IMR-90 (cell line): ENCODE results near the gene TMCC3. TPM values are rescaled to one million over a fixed set of nuclear protein-coding genes. Genes with fewer than 3 reads are reported as not detected.

ENCODE experiments used
- ATAC-seq: fragments of 200-7000 bp; cut with Tn5 transposase; 2 replicates; pipeline ENCODE4 v1.9.1; 2020; ENCODE audit warnings: low read depth, mild to moderate bottlenecking, moderate library complexity
- BruUV-seq: library from RNA; stranded (reverse); fragments of 400-500 nt; replicated peaks from 2 replicates; lab custom pipeline; 2021; lab: Mats Ljungman, UMichigan
- CTCF ChIA-PET: fragments of 300-600 bp; formaldehyde crosslinking; extraction: SDS; loops from one replicate; lab custom pipeline; 2021; ENCODE audit warnings: antibody characterized with exemption; lab: Yijun Ruan, JAX
- POLR2A ChIA-PET: fragments of 300-600 bp; sonication (Branson Sonifier 250); formaldehyde crosslinking; loops from one replicate; lab custom pipeline; 2022; ENCODE audit warnings: antibody characterized with exemption; ENCODE audit not compliant: unreplicated experiment; lab: Charles Lee
- DNase-seq: peaks from one replicate; pipeline ENCODE4 v3.0.0; 2013
- H2AFZ ChIP-seq: replicated peaks from 2 replicates; pipeline ENCODE3; 2013; ENCODE audit warnings: low read length, mild to moderate bottlenecking; ENCODE audit not compliant: poor library complexity
- H2AK5ac ChIP-seq: 2 replicates; pipeline ENCODE4 v1.6.1; 2013; ENCODE audit warnings: low read depth, low read length, inconsistent platforms
- H2AK9ac ChIP-seq: replicated peaks from 2 replicates; pipeline ENCODE3; 2013; ENCODE audit warnings: mild to moderate bottlenecking, low read depth, low read length, moderate library complexity; ENCODE audit not compliant: poor library complexity
- H2BK120ac ChIP-seq: 2 replicates; pipeline ENCODE4 v1.6.1; 2013; ENCODE audit warnings: low read depth, low read length, inconsistent platforms
- H2BK15ac ChIP-seq: 3 replicates; pipeline ENCODE4 v1.6.1; 2013; ENCODE audit warnings: low read depth, low read length, inconsistent platforms
- H2BK20ac ChIP-seq: 2 replicates; pipeline ENCODE4 v1.6.1; 2013; ENCODE audit warnings: low read depth, mild to moderate bottlenecking, inconsistent platforms, low read length, moderate library complexity
- H2BK5ac ChIP-seq: 2 replicates; pipeline ENCODE4 v1.6.1; 2013; ENCODE audit warnings: mild to moderate bottlenecking, low read depth, low read length, inconsistent platforms; ENCODE audit not compliant: poor library complexity, severe bottlenecking
- H3K14ac ChIP-seq: replicated peaks from 2 replicates; pipeline ENCODE4 v1.6.1; 2013; ENCODE audit warnings: low read depth, low read length, inconsistent platforms
- H3K18ac ChIP-seq: 2 replicates; pipeline ENCODE4 v1.6.1; 2013; ENCODE audit warnings: low read depth, low read length, control low read depth
- H3K23ac ChIP-seq: 2 replicates; pipeline ENCODE4 v1.6.1; 2013; ENCODE audit warnings: low read depth, low read length, inconsistent platforms
- H3K27ac ChIP-seq: 2 replicates; pipeline ENCODE4 v1.5.1; 2013; ENCODE audit warnings: mild to moderate bottlenecking, control low read depth, low read length; ENCODE audit not compliant: insufficient read depth
- H3K27me3 ChIP-seq: 2 replicates; pipeline ENCODE4 v1.6.1; 2013; ENCODE audit warnings: low read length; ENCODE audit not compliant: control insufficient read depth, insufficient read depth
- H3K36me3 ChIP-seq: 2 replicates; pipeline ENCODE4 v1.6.1; 2013; ENCODE audit warnings: low read length, mixed read lengths; ENCODE audit not compliant: control insufficient read depth, insufficient read depth
- H3K4ac ChIP-seq: 2 replicates; pipeline ENCODE4 v1.6.1; 2013; ENCODE audit warnings: low read depth, low read length, inconsistent platforms
- H3K4me1 ChIP-seq: 2 replicates; pipeline ENCODE4 v1.6.1; 2013; ENCODE audit warnings: low read length, mixed read lengths; ENCODE audit not compliant: control insufficient read depth, insufficient read depth
- H3K4me2 ChIP-seq: 2 replicates; pipeline ENCODE4 v1.6.1; 2013; ENCODE audit warnings: low read depth, mild to moderate bottlenecking, control low read depth, low read length, moderate library complexity
- H3K4me3 ChIP-seq: 2 replicates; pipeline ENCODE4 v1.5.1; 2013; ENCODE audit warnings: low read depth, mild to moderate bottlenecking, control low read depth, low read length, moderate library complexity; ENCODE audit not compliant: insufficient read depth
- H3K56ac ChIP-seq: 2 replicates; pipeline ENCODE4 v1.6.1; 2013; ENCODE audit warnings: low read length, inconsistent platforms; ENCODE audit not compliant: insufficient read depth; ENCODE audit errors: extremely low read depth
- H3K79me1 ChIP-seq, 2 experiments: 2 replicates each; pipeline ENCODE4 v1.6.1; 2013; ENCODE audit warnings: low read length in 2 of 2, inconsistent platforms in 1 of 2, low read depth in 1 of 2
- H3K9ac ChIP-seq: 2 replicates; pipeline ENCODE4 v1.6.1; 2013; ENCODE audit warnings: low read depth, low read length, control low read depth
- H3K9me1 ChIP-seq: 2 replicates; pipeline ENCODE4 v1.6.1; 2013; ENCODE audit warnings: low read length, inconsistent platforms; ENCODE audit not compliant: insufficient read depth
- H3K9me3 ChIP-seq: 2 replicates; pipeline ENCODE4 v1.6.1; 2013; ENCODE audit warnings: low read length; ENCODE audit not compliant: control insufficient read depth, insufficient read depth
- H4K20me1 ChIP-seq: 2 replicates; pipeline ENCODE4 v1.6.1; 2013; ENCODE audit warnings: low read length, inconsistent platforms; ENCODE audit not compliant: insufficient read depth
- H4K5ac ChIP-seq: 2 replicates; pipeline ENCODE4 v1.6.1; 2013; ENCODE audit warnings: mild to moderate bottlenecking, low read depth, low read length, control low read depth
- H4K8ac ChIP-seq, 2 experiments: 2 replicates each; pipeline ENCODE4 v1.6.1; 2013; ENCODE audit warnings: low read depth in 2 of 2, low read length in 2 of 2, control low read depth in 1 of 2, inconsistent platforms in 1 of 2
- H4K91ac ChIP-seq: 2 replicates; pipeline ENCODE4 v1.6.1; 2013; ENCODE audit warnings: low read depth, low read length, inconsistent platforms; ENCODE audit not compliant: insufficient read depth
- CHD1 ChIP-seq: IDR thresholded peaks from 2 replicates; pipeline ENCODE4 v1.6.1; 2012; ENCODE audit warnings: low read depth, low read length, improper control_type of control experiment
- FOS ChIP-seq: fragments of 150-350 bp; IDR thresholded peaks from 2 replicates; pipeline ENCODE4 v1.6.1; 2016; ENCODE audit warnings: low read depth, low read length
- MAFK ChIP-seq: IDR thresholded peaks from 2 replicates; pipeline ENCODE4 v1.6.1; 2012; ENCODE audit warnings: low read depth, low read length, improper control_type of control experiment
- MAZ ChIP-seq: IDR thresholded peaks from 2 replicates; pipeline ENCODE4 v1.6.1; 2012; ENCODE audit warnings: low read depth, mild to moderate bottlenecking, low read length, improper control_type of control experiment, moderate library complexity, borderline replicate concordance
- MXI1 ChIP-seq: IDR thresholded peaks from 2 replicates; pipeline ENCODE4 v1.6.1; 2012; ENCODE audit warnings: low read depth, mild to moderate bottlenecking, low read length, moderate library complexity, borderline replicate concordance
- RAD21 ChIP-seq: IDR thresholded peaks from 2 replicates; pipeline ENCODE4 v1.6.1; 2012; ENCODE audit warnings: low read length, improper control_type of control experiment
- RFX5 ChIP-seq: IDR thresholded peaks from 2 replicates; pipeline ENCODE4 v1.8.0; 2012; ENCODE audit warnings: low read depth, mild to moderate bottlenecking, low read length, moderate library complexity
- SMC3 ChIP-seq: fragments of 150-350 bp; IDR thresholded peaks from 2 replicates; pipeline ENCODE4 v1.6.1; 2016; ENCODE audit warnings: low read depth, mild to moderate bottlenecking, antibody characterized with exemption, low read length, moderate library complexity
- WGBS, 2 experiments: methylation state at CpG; one replicate each; pipeline versions ENCODE4 v1.1.5 to v1.1.7; 2013; ENCODE audit warnings: missing lambda C conversion rate in 2 of 2; ENCODE audit not compliant: insufficient read length in 1 of 2; ENCODE audit errors: extremely low coverage in 2 of 2; 5-methylcytosine and 5-hydroxymethylcytosine counted together
- dilution Hi-C: fragments of 300-500 bp; cut with HindIII; formaldehyde crosslinking; loops from one replicate; pipeline ENCODE4 v1.14.3; 2018; ENCODE audit warnings: low sequenced_read_pairs; ENCODE audit not compliant: unreplicated experiment
- in situ Hi-C: fragments of 300-500 bp; cut with MboI; formaldehyde crosslinking; loops from 3 replicates; pipeline ENCODE4 v1.14.3; 2019; ENCODE audit warnings: low sequenced_read_pairs, inconsistent platforms, mixed read lengths
- intact Hi-C: fragments of 100-400 bp; cut with micrococcal nuclease; formaldehyde crosslinking; loops from 2 replicates; pipeline ENCODE4 v1.10.0; 2022
- polyA plus RNA-seq, 3 experiments: library from polyadenylated mRNA; depleted of rRNA; stranded (reverse); fragments of >200 nt; gene quantifications; 2 replicates each; pipeline ENCODE4 v1.2.3, GENCODE V29; 2012; ENCODE audit warnings: low replicate concordance in 1 of 3
- total RNA-seq: library from RNA; depleted of rRNA; stranded (reverse); fragments of >200 nt; gene quantifications from 2 replicates; pipeline ENCODE4 v1.2.3, GENCODE V29; 2012
- TF ChIP-seq, protein P1 (sequence below): fragments of 150-350 bp; IDR thresholded peaks from 2 replicates; pipeline ENCODE4 v1.6.1; 2016; ENCODE audit warnings: low read depth, mild to moderate bottlenecking, low read length, moderate library complexity, borderline replicate concordance
- TF ChIP-seq, protein P2 (sequence below): conservative IDR thresholded peaks from 2 replicates; pipeline ENCODE4 v1.5.1; 2012; ENCODE audit warnings: mild to moderate bottlenecking, low read depth, low read length, improper control_type of control experiment
- TF ChIP-seq, protein P3 (sequence below): fragments of 150-350 bp; IDR thresholded peaks from 2 replicates; pipeline ENCODE4 v1.6.1; 2017; ENCODE audit warnings: mild to moderate bottlenecking, antibody characterized with exemption, low read length, low read depth

TMCC3 gene
- total and polyA plus RNA-seq, 2 of the 4 experiments (the other 2 are of a cell fraction), result 0.14 to 0.36 TPM

DNA sequence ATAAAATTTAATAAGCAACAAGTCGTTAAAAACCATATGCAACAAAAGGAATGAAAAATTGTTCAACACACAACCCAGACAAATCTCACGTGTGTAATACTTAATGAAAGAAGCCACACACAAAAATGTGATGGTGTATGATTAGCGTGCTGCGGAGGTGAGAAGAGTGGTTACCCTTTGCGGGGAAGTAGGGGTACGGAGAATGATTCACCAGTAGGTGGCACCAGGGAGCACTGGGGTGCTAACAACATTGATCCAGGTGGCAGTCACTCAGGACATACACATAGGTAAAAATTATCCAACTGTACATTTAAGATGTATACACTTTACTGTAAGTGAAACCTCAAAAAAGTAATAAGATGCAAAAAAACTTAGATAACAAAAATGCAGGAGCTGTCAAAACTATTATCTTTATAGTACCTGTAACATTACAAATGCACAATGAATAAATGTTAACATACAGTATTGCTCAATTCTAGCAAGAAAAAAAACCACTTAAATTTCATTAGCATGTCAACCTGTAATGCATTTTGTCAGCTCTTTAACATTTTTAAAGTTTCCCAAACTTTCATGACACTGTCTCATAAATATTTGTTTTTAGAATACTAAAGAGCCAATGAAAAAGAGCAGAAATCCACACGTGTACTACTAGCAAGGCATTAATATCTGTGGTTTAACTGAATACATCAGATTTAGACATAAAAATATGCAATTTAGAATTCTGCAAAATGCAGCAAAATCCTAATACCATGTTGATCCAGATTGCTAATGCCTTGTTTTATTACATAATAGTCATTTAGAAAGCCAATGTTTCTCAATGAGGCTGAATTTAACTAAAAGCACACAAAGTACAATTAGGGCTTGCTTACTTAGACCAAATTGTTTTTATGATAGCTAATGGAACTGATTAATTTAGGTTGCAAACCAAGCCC is 46.7 kb downstream of the TMCC3 start:
- TF ChIP-seq MXI1, result no peak
- TF ChIP-seq MAZ, result no peak
- TF ChIP-seq, protein P1, sequence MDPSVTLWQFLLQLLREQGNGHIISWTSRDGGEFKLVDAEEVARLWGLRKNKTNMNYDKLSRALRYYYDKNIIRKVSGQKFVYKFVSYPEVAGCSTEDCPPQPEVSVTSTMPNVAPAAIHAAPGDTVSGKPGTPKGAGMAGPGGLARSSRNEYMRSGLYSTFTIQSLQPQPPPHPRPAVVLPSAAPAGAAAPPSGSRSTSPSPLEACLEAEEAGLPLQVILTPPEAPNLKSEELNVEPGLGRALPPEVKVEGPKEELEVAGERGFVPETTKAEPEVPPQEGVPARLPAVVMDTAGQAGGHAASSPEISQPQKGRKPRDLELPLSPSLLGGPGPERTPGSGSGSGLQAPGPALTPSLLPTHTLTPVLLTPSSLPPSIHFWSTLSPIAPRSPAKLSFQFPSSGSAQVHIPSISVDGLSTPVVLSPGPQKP, result no peak
- TF ChIP-seq CHD1, result no peak
- TF ChIP-seq RFX5, result no peak
- no peak for TF ChIP-seq MAFK
- TF ChIP-seq, protein P2, sequence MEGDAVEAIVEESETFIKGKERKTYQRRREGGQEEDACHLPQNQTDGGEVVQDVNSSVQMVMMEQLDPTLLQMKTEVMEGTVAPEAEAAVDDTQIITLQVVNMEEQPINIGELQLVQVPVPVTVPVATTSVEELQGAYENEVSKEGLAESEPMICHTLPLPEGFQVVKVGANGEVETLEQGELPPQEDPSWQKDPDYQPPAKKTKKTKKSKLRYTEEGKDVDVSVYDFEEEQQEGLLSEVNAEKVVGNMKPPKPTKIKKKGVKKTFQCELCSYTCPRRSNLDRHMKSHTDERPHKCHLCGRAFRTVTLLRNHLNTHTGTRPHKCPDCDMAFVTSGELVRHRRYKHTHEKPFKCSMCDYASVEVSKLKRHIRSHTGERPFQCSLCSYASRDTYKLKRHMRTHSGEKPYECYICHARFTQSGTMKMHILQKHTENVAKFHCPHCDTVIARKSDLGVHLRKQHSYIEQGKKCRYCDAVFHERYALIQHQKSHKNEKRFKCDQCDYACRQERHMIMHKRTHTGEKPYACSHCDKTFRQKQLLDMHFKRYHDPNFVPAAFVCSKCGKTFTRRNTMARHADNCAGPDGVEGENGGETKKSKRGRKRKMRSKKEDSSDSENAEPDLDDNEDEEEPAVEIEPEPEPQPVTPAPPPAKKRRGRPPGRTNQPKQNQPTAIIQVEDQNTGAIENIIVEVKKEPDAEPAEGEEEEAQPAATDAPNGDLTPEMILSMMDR, result peak; percentile 48
- no peak for TF ChIP-seq FOS
- TF ChIP-seq RAD21, result peak; percentile 39
- TF ChIP-seq, protein P3, sequence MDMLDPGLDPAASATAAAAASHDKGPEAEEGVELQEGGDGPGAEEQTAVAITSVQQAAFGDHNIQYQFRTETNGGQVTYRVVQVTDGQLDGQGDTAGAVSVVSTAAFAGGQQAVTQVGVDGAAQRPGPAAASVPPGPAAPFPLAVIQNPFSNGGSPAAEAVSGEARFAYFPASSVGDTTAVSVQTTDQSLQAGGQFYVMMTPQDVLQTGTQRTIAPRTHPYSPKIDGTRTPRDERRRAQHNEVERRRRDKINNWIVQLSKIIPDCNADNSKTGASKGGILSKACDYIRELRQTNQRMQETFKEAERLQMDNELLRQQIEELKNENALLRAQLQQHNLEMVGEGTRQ, result no peak
- peak; percentile 39 for TF ChIP-seq SMC3
- Histone ChIP-seq H3K14ac (no peak overlapping the region), H2BK120ac (no peak overlapping the region), H4K20me1 (no peaks in the 10 kb centered on the region), H3K23ac (no peak overlapping the region), H3K4ac (no peak overlapping the region), H3K4me3 (no peak overlapping the region), H2AK9ac (no peak overlapping the region), H3K4me2 (no peak overlapping the region), H3K9ac (no peak overlapping the region), H4K91ac (no peak overlapping the region), H4K5ac (no peak overlapping the region), H3K36me3 (no peaks in the 10 kb centered on the region), H3K9me1 (no peaks in the 10 kb centered on the region), H3K4me1 (no peaks in the 10 kb centered on the region), H2AFZ (peak overlapping the region; percentile 49), H2BK20ac (no peak overlapping the region), H4K8ac (no peak overlapping the region), H2AK5ac (no peak overlapping the region), H2BK5ac (no peak overlapping the region), H3K79me1 (no peaks in the 10 kb centered on the region), H3K56ac (no peak overlapping the region), H3K9me3 (no peaks in the 10 kb centered on the region), H3K18ac (no peak overlapping the region), H3K27ac (no peak overlapping the region), H2BK15ac (no peak overlapping the region), H3K27me3 (peaks cover 9% of the 10 kb centered on the region)
- POLR2A ChIA-PET, result no interaction called here
- CTCF ChIA-PET, result interaction anchor here (0.6 to 1.1 kb wide), 2 partner anchors 15 to 513 kb away, joined by 3 read pairs; no protein-coding TSS in a partner anchor
- intact Hi-C loops (loop anchor here (5.0 kb wide), 2 partner anchors 159 to 734 kb away; no protein-coding TSS in a partner anchor), in situ Hi-C loops (no loop called here), dilution Hi-C loops (no loop called here)
- WGBS, 2 experiments, result no CpG with 5 or more reads among the region's 7 CpGs
- no TSS peak for BruUV-seq
- DNase-seq, result no peak
- ATAC-seq, result no peak
